Lung (tissue), 12 donors: ENCODE data around the gene LY6G5B. TPM values are rescaled to one million over a fixed set of nuclear protein-coding genes. Genes with fewer than 3 reads are reported as not detected.

Experiments used
- ATAC-seq: fragments of 200-7000 bp; cut with Tn5 transposase; one replicate; pipeline ENCODE4 v1.9.1; 2020; ENCODE audit warnings: moderate number of reproducible peaks; ENCODE audit not compliant: insufficient read depth, low FRiP score
- DNase-seq, 3 donors: peaks; one replicate each; pipeline ENCODE4 v3.0.0-alpha.2; 2013 to 2017
- H3K27ac ChIP-seq, 2 donors: one replicate each; pipeline ENCODE4 v1.5.1; 2013; ENCODE audit warnings: mild to moderate bottlenecking in 2 of 2, moderate library complexity in 2 of 2, control low read depth in 1 of 2, inconsistent platforms in 1 of 2, low read depth in 1 of 2, low read length in 1 of 2
- H3K27me3 ChIP-seq, 3 donors: one replicate each; pipeline ENCODE4 v1.5.1; 2013; ENCODE audit warnings: low read length in 2 of 3; ENCODE audit not compliant: control insufficient read depth in 3 of 3, insufficient read depth in 3 of 3
- H3K36me3 ChIP-seq, 4 donors: one replicate each; pipeline ENCODE4 v1.5.1; 2013; ENCODE audit warnings: low read length in 4 of 4, mild to moderate bottlenecking in 1 of 4, moderate library complexity in 1 of 4; ENCODE audit not compliant: control insufficient read depth in 4 of 4, insufficient read depth in 4 of 4
- H3K4me1 ChIP-seq, 5 donors: one replicate each; pipeline ENCODE4 v1.5.1; 2013; ENCODE audit warnings: low read length in 5 of 5, mild to moderate bottlenecking in 2 of 5, moderate library complexity in 1 of 5; ENCODE audit not compliant: control insufficient read depth in 5 of 5, insufficient read depth in 5 of 5
- H3K4me3 ChIP-seq: one replicate; pipeline ENCODE4 v1.5.1; 2013; ENCODE audit warnings: mild to moderate bottlenecking, control low read depth, moderate library complexity
- H3K9ac ChIP-seq, 2 donors: one replicate each; pipeline ENCODE4 v1.5.1; 2013; ENCODE audit warnings: low read length in 2 of 2, control low read depth in 1 of 2; ENCODE audit not compliant: insufficient read depth in 1 of 2
- H3K9me3 ChIP-seq, 4 donors: one replicate each; pipeline ENCODE4 v1.5.1; 2013; ENCODE audit warnings: low read length in 3 of 4, mild to moderate bottlenecking in 1 of 4, moderate library complexity in 1 of 4; ENCODE audit not compliant: control insufficient read depth in 4 of 4, insufficient read depth in 3 of 4
- CTCF ChIP-seq: IDR thresholded peaks from 2 replicates; pipeline ENCODE4 v1.5.1; 2012; ENCODE audit warnings: mild to moderate bottlenecking; ENCODE audit errors: control extremely low read depth, extremely low read depth
- WGBS, 2 donors: extraction: QIAGEN DNeasy Blood & Tissue Kit; methylation state at CpG; one replicate each; pipeline ENCODE4 v1.1.7; 2013; 5-methylcytosine and 5-hydroxymethylcytosine counted together
- polyA plus RNA-seq, 2 donors: library from polyadenylated mRNA; stranded (reverse); fragments of 200-250 nt; gene quantifications; one replicate each; pipeline ENCODE4 v1.2.1, GENCODE V29; 2013
- total RNA-seq, 2 donors: library from RNA; depleted of rRNA in 1 of 2; stranded (reverse); fragments of >200 nt in 1 of 2; gene quantifications; one replicate each; pipeline ENCODE4 v1.2.1, GENCODE V29; 2014 to 2021
- donor health status: control.
- donor health status: control.
- donor health status: Bipolar disorder and iron deficiency.
- donor health status: healthy.
- donor health status: DM: yes; HTN: yes; CAD: no.

LY6G5B gene
- total and polyA plus RNA-seq, 4 donors = 5.7 to 13.7 (median 8.2) TPM

GRCh38 chr6:31689249-31690110 lies 19.7 kb downstream of the LY6G5B start:
- no peaks in the 10 kb centered on the region for H3K27me3 ChIP-seq
- TF ChIP-seq CTCF = no peak
- peaks cover 22 to 63% (median 30%) of the 10 kb centered on the region in 4 donors for H3K36me3 ChIP-seq
- no peak overlapping the region for H3K4me3 ChIP-seq
- H3K9me3 ChIP-seq = no peaks in the 10 kb centered on the region
- no peak overlapping the region for H3K27ac ChIP-seq
- no peak overlapping the region for H3K9ac ChIP-seq
- H3K4me1 ChIP-seq = no peaks in the 10 kb centered on the region
- DNase-seq (no peak), ATAC-seq (no peak)
- 80 to 81% methylated on average over 11 of the region's 11 CpGs for WGBS, 2 donors

GRCh38 chr6:31690231-31691077 lies 20.7 kb downstream of the LY6G5B start:
- 78 to 87% methylated on average over 10 of the region's 10 CpGs for WGBS, 2 donors
- Histone ChIP-seq H3K4me3 (no peak overlapping the region), H3K27me3 (no peaks in the 10 kb centered on the region), H3K27ac (no peak overlapping the region), H3K4me1 (no peaks in the 10 kb centered on the region), H3K9me3 (no peaks in the 10 kb centered on the region), H3K9ac (no peak overlapping the region), H3K36me3 (peaks cover 23 to 69% (median 33%) of the 10 kb centered on the region in 4 donors)
- DNase-seq (no peak), ATAC-seq (no peak)
- no peak for TF ChIP-seq CTCF

- DNase-seq = no peak
- Histone ChIP-seq H3K4me3 (no peak overlapping the region), H3K36me3 (peaks cover 23 to 69% (median 34%) of the 10 kb centered on the region in 4 donors), H3K4me1 (no peaks in the 10 kb centered on the region), H3K27me3 (no peaks in the 10 kb centered on the region), H3K27ac (no peak overlapping the region), H3K9ac (no peak overlapping the region), H3K9me3 (no peaks in the 10 kb centered on the region)
- no peak for TF ChIP-seq CTCF
- ATAC-seq = no peak
- 92 to 94% methylated on average over 6 of the region's 6 CpGs for WGBS, 2 donors
These were observed 21.3 kb downstream of the LY6G5B start for GRCh38 chr6:31691078-31691463.
